Gastrocnemius medialis (tissue), 4 donors: ENCODE measurements around the gene CHI3L1. TPM values are rescaled to one million over a fixed set of nuclear protein-coding genes. Genes with fewer than 3 reads are reported as not detected.

Experiments used
- ATAC-seq, 2 donors: fragments of 150-250 bp; one replicate each; pipeline ENCODE4 v1.9.1; 2016
- DNase-seq, 2 donors: peaks; one replicate each; pipeline ENCODE4 v3.0.0-alpha.2; 2019
- H3K27ac ChIP-seq, 4 donors: fragments of 200-600 bp; sonication (generic); 1 replicate in 1 of 4; 2 replicates in 3 of 4; pipeline ENCODE4 v1.5.1; 2016 to 2018; ENCODE audit warnings: mild to moderate bottlenecking in 2 of 4, moderate library complexity in 1 of 4
- H3K27me3 ChIP-seq, 3 donors: fragments of 200-600 bp; sonication (generic) in 2 of 3; 1 replicate in 1 of 3; 2 replicates in 2 of 3; pipeline versions ENCODE4 v1.5.1 to v1.6.0; 2016 to 2019; ENCODE audit warnings: mild to moderate bottlenecking in 1 of 3, moderate library complexity in 1 of 3
- H3K36me3 ChIP-seq, 2 donors: fragments of 200-600 bp; sonication (generic) in 1 of 2; one replicate each; pipeline ENCODE4 v1.5.1; 2017 to 2018
- H3K4me1 ChIP-seq, 2 donors: fragments of 200-600 bp; sonication (generic) in 1 of 2; one replicate each; pipeline ENCODE4 v1.5.1; 2016 to 2017; ENCODE audit warnings: mild to moderate bottlenecking in 2 of 2
- H3K4me3 ChIP-seq, 4 donors: fragments of 200-600 bp; sonication (generic) in 3 of 4; 1 replicate in 1 of 4; 2 replicates in 3 of 4; pipeline ENCODE4 v1.5.1; 2016 to 2019; ENCODE audit warnings: mild to moderate bottlenecking in 2 of 4
- H3K9me3 ChIP-seq, 3 donors: fragments of 200-600 bp; sonication (generic) in 2 of 3; 1 replicate in 1 of 3; 2 replicates in 2 of 3; pipeline ENCODE4 v1.5.1; 2016 to 2019
- CTCF ChIP-seq, 5 experiments: fragments of 450-650 bp in 3 of 5; fragments of 200-600 bp in 2 of 5; sonication (generic) in 2 of 5; IDR thresholded peaks in 4 of 5; conservative IDR thresholded peaks in 1 of 5; 1 replicate in 4 of 5; 2 replicates in 1 of 5; pipeline ENCODE4 v1.5.1; 2016 to 2019; ENCODE audit warnings: antibody characterized with exemption in 5 of 5, mild to moderate bottlenecking in 3 of 5, moderate library complexity in 3 of 5
- POLR2A ChIP-seq, 2 donors: fragments of 450-650 bp; IDR thresholded peaks; one replicate each; pipeline ENCODE4 v1.6.1; 2017; ENCODE audit warnings: antibody characterized with exemption in 2 of 2, mild to moderate bottlenecking in 2 of 2, moderate library complexity in 2 of 2
- in situ Hi-C, 4 donors: fragments of 200-750 bp; cut with MboI; loops; one replicate each; pipeline versions ENCODE4 v1.15.0 to v1.8.0; 2017; ENCODE audit warnings: low sequenced_read_pairs in 4 of 4
- intact Hi-C: fragments of 100-400 bp; cut with DNase I; formaldehyde crosslinking; loops from one replicate; pipeline ENCODE4 v1.15.1; 2023; ENCODE audit warnings: low total_unique reads
- total RNA-seq, 4 donors: library from RNA; depleted of rRNA; stranded (reverse); fragments of >200 nt; gene quantifications; one replicate each; pipeline versions ENCODE4 v1.1.0 to v1.2.3, GENCODE V29; 2016

CHI3L1 gene
- total RNA-seq, 4 donors from 2014 or later: 4.0 to 19.7 (median 9.9) TPM

GRCh38 chr1:203178083-203178482 is 8.4 kb downstream of the CHI3L1 start:
- peaks cover 28 to 52% of the 10 kb centered on the region in 2 donors for H3K4me1 ChIP-seq
- in situ Hi-C loops: loop anchor here in 1 of 4 donors (10.0 kb wide), 1 partner anchor 143 kb away; no protein-coding TSS in a partner anchor
- ATAC-seq: no peak

GRCh38 chr1:203177470-203178039 is 8.9 kb downstream of the CHI3L1 start:
- in situ Hi-C loops: loop anchor here in 1 of 4 donors (10.0 kb wide), 1 partner anchor 143 kb away; no protein-coding TSS in a partner anchor
- DNase-seq (peak; percentile 87 to 93), ATAC-seq (peak; percentile 61 to 75)
- Histone ChIP-seq H3K9me3 (no peaks in the 10 kb centered on the region), H3K36me3 (no peaks in the 10 kb centered on the region), H3K27me3 (no peaks in the 10 kb centered on the region), H3K27ac (peak overlapping the region; percentile 38 to 88 (median 64)), H3K4me3 (no peak overlapping the region), H3K4me1 (peaks cover 32 to 57% of the 10 kb centered on the region in 2 donors)
- TF ChIP-seq CTCF (IDR thresholded peaks at IDR 0.05 in 4 of 5, conservative IDR thresholded peaks at IDR 0.05 in 1 of 5): no peak
- peak in 1 of 2 donors; percentile 46 for TF ChIP-seq POLR2A (IDR thresholded peaks at IDR 0.05)
- intact Hi-C loops: no loop called here

More at GRCh38 chr1:203178083-203178482, 8.4 kb downstream of the CHI3L1 start:
- DNase-seq: no peak
- Histone ChIP-seq H3K4me3 (no peak overlapping the region), H3K27ac (peak overlapping the region; percentile 38 to 88 (median 64)), H3K36me3 (no peaks in the 10 kb centered on the region), H3K27me3 (no peaks in the 10 kb centered on the region), H3K9me3 (no peaks in the 10 kb centered on the region)
- intact Hi-C loops: no loop called here
- TF ChIP-seq POLR2A (IDR thresholded peaks at IDR 0.05): no peak
- no peak for TF ChIP-seq CTCF (IDR thresholded peaks at IDR 0.05 in 4 of 5, conservative IDR thresholded peaks at IDR 0.05 in 1 of 5)

GRCh38 chr1:203177036-203177405 is 9.5 kb downstream of the CHI3L1 start:
- Histone ChIP-seq H3K4me1 (peaks cover 35 to 62% of the 10 kb centered on the region in 2 donors), H3K27ac (peak overlapping the region in 3 of 4 donors; percentile 51 to 88 (median 77)), H3K27me3 (no peaks in the 10 kb centered on the region), H3K4me3 (no peak overlapping the region), H3K9me3 (no peaks in the 10 kb centered on the region), H3K36me3 (no peaks in the 10 kb centered on the region)
- no peak for TF ChIP-seq CTCF (IDR thresholded peaks at IDR 0.05 in 4 of 5, conservative IDR thresholded peaks at IDR 0.05 in 1 of 5)
- TF ChIP-seq POLR2A (IDR thresholded peaks at IDR 0.05): no peak
- intact Hi-C loops: no loop called here
- ATAC-seq (no peak), DNase-seq (no peak)
- in situ Hi-C loops: loop anchor here in 1 of 4 donors (10.0 kb wide), 1 partner anchor 142 kb away; no protein-coding TSS in a partner anchor

GRCh38 chr1:203176273-203177035 is 10.1 kb downstream of the CHI3L1 start:
- peaks cover 35 to 62% of the 10 kb centered on the region in 2 donors for H3K4me1 ChIP-seq
- H3K27ac ChIP-seq: peak overlapping the region in 3 of 4 donors; percentile 77 to 92 (median 88)
- in situ Hi-C loops: loop anchor here in 1 of 4 donors (10.0 kb wide), 1 partner anchor 142 kb away; no protein-coding TSS in a partner anchor
- no peak for TF ChIP-seq POLR2A (IDR thresholded peaks at IDR 0.05)
- TF ChIP-seq CTCF (IDR thresholded peaks at IDR 0.05 in 4 of 5, conservative IDR thresholded peaks at IDR 0.05 in 1 of 5): no peak
- no peaks in the 10 kb centered on the region for H3K9me3 ChIP-seq
- intact Hi-C loops: no loop called here
- H3K27me3 ChIP-seq: no peaks in the 10 kb centered on the region
- no peak for ATAC-seq
- H3K36me3 ChIP-seq: no peaks in the 10 kb centered on the region
- DNase-seq: no peak
- no peak overlapping the region for H3K4me3 ChIP-seq
